HepG2 (cell line): ENCODE measurements around the gene LCA5. TPM values are rescaled to one million over a fixed set of nuclear protein-coding genes. Genes with fewer than 3 reads are reported as not detected.

Experiments used
- ATF7 ChIP-seq, 2 experiments: fragments of 450-650 bp in 1 of 2; sonication (generic) in 1 of 2; formaldehyde crosslinking in 1 of 2; IDR thresholded peaks; 2 replicates each; pipeline versions ENCODE4 v1.4.0 to v1.6.1; 2016 to 2020; ENCODE audit warnings: antibody characterized with exemption in 1 of 2, mild to moderate bottlenecking in 1 of 2, missing genetic modification reagents in 1 of 2
- FOXA3 ChIP-seq: IDR thresholded peaks from 2 replicates; pipeline ENCODE4 v1.6.1; 2016; ENCODE audit warnings: missing genetic modification reagents, missing compliant biosample characterization
- HMG20A ChIP-seq: IDR thresholded peaks from 2 replicates; pipeline ENCODE4 v1.6.1; 2016; ENCODE audit warnings: borderline replicate concordance
- KLF15 ChIP-seq: sonication (generic); formaldehyde crosslinking; IDR thresholded peaks from 2 replicates; pipeline ENCODE4 v1.8.1; 2023; ENCODE audit warnings: borderline replicate concordance, mild to moderate bottlenecking, inconsistent platforms, missing genetic modification reagents, mixed read lengths
- KLF6 ChIP-seq: IDR thresholded peaks from 2 replicates; pipeline ENCODE4 v1.8.0; 2016; ENCODE audit warnings: missing biosample characterization, missing genetic modification reagents
- MATR3 ChIP-seq: sonication (generic); formaldehyde crosslinking; IDR thresholded peaks from 2 replicates; pipeline ENCODE4 v1.4.0; 2020; ENCODE audit warnings: missing genetic modification reagents
- NR2F1 ChIP-seq, 2 experiments: fragments of 450-650 bp in 1 of 2; formaldehyde crosslinking in 1 of 2; IDR thresholded peaks; 2 replicates each; pipeline versions ENCODE4 v1.5.0 to v1.6.1; 2016 to 2020; ENCODE audit warnings: mild to moderate bottlenecking in 1 of 2, missing compliant biosample characterization in 1 of 2, missing genetic modification reagents in 1 of 2, moderate library complexity in 1 of 2
- POLR2AphosphoS5 ChIP-seq: IDR thresholded peaks from 2 replicates; pipeline ENCODE4 v1.6.1; 2012; ENCODE audit warnings: low read depth, low read length
- RFX3 ChIP-seq: IDR thresholded peaks from 2 replicates; pipeline ENCODE4 v1.6.1; 2016; ENCODE audit warnings: missing biosample characterization, missing genetic modification reagents
- RNF2 ChIP-seq: fragments of 450-650 bp; conservative IDR thresholded peaks from 2 replicates; pipeline ENCODE4 v1.6.1; 2016; ENCODE audit warnings: low read depth
- RORA ChIP-seq: sonication (generic); formaldehyde crosslinking; IDR thresholded peaks from 2 replicates; pipeline ENCODE4 v1.5.0; 2020; ENCODE audit warnings: mild to moderate bottlenecking, missing genetic modification reagents, moderate library complexity
- ZBTB1 ChIP-seq: sonication (generic); formaldehyde crosslinking; IDR thresholded peaks from 2 replicates; pipeline ENCODE4 v1.4.0; 2020; ENCODE audit warnings: missing genetic modification reagents, borderline replicate concordance
- ZBTB7B ChIP-seq: sonication (generic); formaldehyde crosslinking; IDR thresholded peaks from 2 replicates; pipeline ENCODE4 v1.4.0; 2020; ENCODE audit warnings: missing genetic modification reagents
- ZFAT ChIP-seq: sonication (generic); formaldehyde crosslinking; conservative IDR thresholded peaks from 2 replicates; pipeline ENCODE4 v1.8.1; 2023; ENCODE audit warnings: missing genetic modification reagents, inconsistent platforms
- ZNF282 ChIP-seq: fragments of 450-650 bp; IDR thresholded peaks from 2 replicates; pipeline ENCODE4 v1.6.1; 2018; ENCODE audit not compliant: partially characterized antibody
- ZNF496 ChIP-seq: sonication (generic); formaldehyde crosslinking; IDR thresholded peaks from 2 replicates; pipeline ENCODE4 v1.8.1; 2023; ENCODE audit warnings: mild to moderate bottlenecking, moderate library complexity, missing genetic modification reagents; ENCODE audit not compliant: insufficient replicate concordance
- ZNF768 ChIP-seq: sonication (generic); formaldehyde crosslinking; IDR thresholded peaks from 2 replicates; pipeline ENCODE4 v1.4.0; 2020; ENCODE audit warnings: missing genetic modification reagents
- ZNF83 ChIP-seq: sonication (generic); formaldehyde crosslinking; IDR thresholded peaks from 2 replicates; pipeline ENCODE4 v1.4.0; 2020; ENCODE audit warnings: missing genetic modification reagents, mild to moderate bottlenecking, borderline replicate concordance
- polyA plus RNA-seq, 8 experiments: library from polyadenylated mRNA; depleted of rRNA in 3 of 8; stranded (reverse) in 7 of 8; unstranded in 1 of 8; fragments of >200 nt; fragmentation: Illumina TruSeq in 4 of 8; extraction: Trizol in 4 of 8; gene quantifications; 2 replicates each; pipeline versions ENCODE4 v1.2.1 to v1.2.3, GENCODE V29; 2011 to 2016; ENCODE audit warnings: low read depth in 4 of 8, missing spikeins in 1 of 8, mixed read lengths in 1 of 8; ENCODE audit not compliant: insufficient read depth in 1 of 8
- total RNA-seq, 5 experiments: library from RNA; depleted of rRNA; stranded (reverse); fragments of >200 nt; fragmentation: Illumina TruSeq; extraction: Trizol; gene quantifications; 2 replicates each; pipeline ENCODE4 v1.2.3, GENCODE V29; 2016; ENCODE audit warnings: low read depth in 1 of 5
- TF ChIP-seq, protein P1 (sequence below): sonication (generic); formaldehyde crosslinking; IDR thresholded peaks from 2 replicates; pipeline ENCODE4 v1.4.0; 2020; ENCODE audit warnings: missing genetic modification reagents, mild to moderate bottlenecking, borderline replicate concordance
- TF ChIP-seq, protein P2 (sequence below): sonication (generic); formaldehyde crosslinking; IDR thresholded peaks from 2 replicates; pipeline ENCODE4 v1.8.1; 2023; ENCODE audit warnings: mild to moderate bottlenecking, moderate library complexity, missing genetic modification reagents
- TF ChIP-seq, protein P3 (sequence below): IDR thresholded peaks from 2 replicates; pipeline ENCODE4 v1.6.1; 2016; ENCODE audit warnings: low read depth, control low read depth

Gene LCA5
- total and polyA plus RNA-seq, 2 of the 13 experiments (the other 11 are each of a cell fraction or from before 2014, with no cell fraction given), result 0.84 to 4.6 TPM

DNA sequence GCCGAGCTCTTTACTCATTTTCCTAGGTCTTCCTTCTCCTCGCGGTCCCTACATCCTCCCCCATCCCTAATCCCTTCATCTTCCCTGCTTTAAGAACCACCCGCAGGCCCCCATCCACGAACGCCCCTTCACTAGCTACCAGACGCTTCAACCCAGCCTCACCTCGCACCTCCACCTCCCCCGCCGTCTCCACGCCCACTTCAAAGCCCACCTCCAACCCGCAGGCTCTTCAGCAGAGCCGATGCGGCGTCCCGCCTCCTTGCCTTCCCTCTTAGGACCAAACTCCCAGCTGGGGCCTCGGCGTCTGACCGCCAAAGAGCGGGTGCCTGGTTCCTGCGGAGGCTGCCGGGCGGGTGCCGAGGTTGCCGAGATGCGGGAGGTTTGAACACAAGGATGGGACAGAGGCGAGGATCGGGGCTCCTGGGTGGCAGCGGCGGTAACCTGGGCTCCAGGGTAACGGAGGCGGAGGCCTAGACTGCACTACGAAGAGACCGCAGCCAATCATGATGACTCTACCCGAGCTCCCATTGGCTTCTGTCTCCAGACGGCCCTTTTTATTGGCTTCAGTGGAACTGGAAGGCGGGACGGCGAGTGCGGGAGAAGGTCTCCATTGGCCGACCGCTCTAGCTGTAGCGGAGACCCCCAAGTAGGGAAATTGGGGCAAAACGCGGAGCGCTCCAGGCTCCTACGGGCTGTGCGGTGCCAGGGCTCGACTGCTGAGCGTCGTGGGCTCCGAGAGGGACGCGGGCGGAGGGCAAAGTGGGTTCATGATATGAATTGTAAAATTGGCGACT lies at the start of gene LCA5 (continued):
- TF ChIP-seq MATR3 (CRISPR knock-in tag), result no peak
- TF ChIP-seq NR2F1 (CRISPR knock-in tag; IDR thresholded peaks at IDR 0.05), result no peak
- peak; percentile 40; the same call in 1 of the 2 replicates for TF ChIP-seq KLF6 (CRISPR knock-in tag)
- TF ChIP-seq RORA (CRISPR knock-in tag), result no peak
- TF ChIP-seq ZFAT (CRISPR knock-in tag), result no peak
- TF ChIP-seq, protein P1, sequence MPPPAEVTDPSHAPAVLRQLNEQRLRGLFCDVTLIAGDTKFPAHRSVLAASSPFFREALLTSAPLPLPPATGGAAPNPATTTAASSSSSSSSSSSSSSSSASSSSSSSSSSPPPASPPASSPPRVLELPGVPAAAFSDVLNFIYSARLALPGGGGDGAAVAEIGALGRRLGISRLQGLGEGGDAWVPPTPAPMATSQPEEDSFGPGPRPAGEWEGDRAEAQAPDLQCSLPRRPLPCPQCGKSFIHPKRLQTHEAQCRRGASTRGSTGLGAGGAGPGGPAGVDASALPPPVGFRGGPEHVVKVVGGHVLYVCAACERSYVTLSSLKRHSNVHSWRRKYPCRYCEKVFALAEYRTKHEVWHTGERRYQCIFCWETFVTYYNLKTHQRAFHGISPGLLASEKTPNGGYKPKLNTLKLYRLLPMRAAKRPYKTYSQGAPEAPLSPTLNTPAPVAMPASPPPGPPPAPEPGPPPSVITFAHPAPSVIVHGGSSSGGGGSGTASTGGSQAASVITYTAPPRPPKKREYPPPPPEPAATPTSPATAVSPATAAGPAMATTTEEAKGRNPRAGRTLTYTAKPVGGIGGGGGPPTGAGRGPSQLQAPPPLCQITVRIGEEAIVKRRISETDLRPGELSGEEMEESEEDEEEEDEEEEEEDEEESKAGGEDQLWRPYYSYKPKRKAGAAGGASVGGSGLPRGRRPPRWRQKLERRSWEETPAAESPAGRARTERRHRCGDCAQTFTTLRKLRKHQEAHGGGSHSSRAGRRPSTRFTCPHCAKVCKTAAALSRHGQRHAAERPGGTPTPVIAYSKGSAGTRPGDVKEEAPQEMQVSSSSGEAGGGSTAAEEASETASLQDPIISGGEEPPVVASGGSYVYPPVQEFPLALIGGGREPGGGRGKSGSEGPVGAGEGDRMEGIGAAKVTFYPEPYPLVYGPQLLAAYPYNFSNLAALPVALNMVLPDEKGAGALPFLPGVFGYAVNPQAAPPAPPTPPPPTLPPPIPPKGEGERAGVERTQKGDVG, result no peak
- TF ChIP-seq HMG20A (CRISPR knock-in tag), result no peak
- peak; percentile 23; the same call in 1 of the 2 replicates for TF ChIP-seq ZNF768 (CRISPR knock-in tag)
- TF ChIP-seq POLR2AphosphoS5, result peak; percentile 84
- no peak for TF ChIP-seq ZBTB1 (CRISPR knock-in tag)
- no peak for TF ChIP-seq ZNF282
- no peak for TF ChIP-seq RFX3 (CRISPR knock-in tag)
- TF ChIP-seq ZNF83 (CRISPR knock-in tag), result no peak
- TF ChIP-seq FOXA3 (CRISPR knock-in tag), result no peak
- TF ChIP-seq RNF2, result 0 out of 2 replicates have a peak, but pooled peaks have one; percentile 38
- TF ChIP-seq ZBTB7B, result peak; percentile 90
- TF ChIP-seq, protein P2, sequence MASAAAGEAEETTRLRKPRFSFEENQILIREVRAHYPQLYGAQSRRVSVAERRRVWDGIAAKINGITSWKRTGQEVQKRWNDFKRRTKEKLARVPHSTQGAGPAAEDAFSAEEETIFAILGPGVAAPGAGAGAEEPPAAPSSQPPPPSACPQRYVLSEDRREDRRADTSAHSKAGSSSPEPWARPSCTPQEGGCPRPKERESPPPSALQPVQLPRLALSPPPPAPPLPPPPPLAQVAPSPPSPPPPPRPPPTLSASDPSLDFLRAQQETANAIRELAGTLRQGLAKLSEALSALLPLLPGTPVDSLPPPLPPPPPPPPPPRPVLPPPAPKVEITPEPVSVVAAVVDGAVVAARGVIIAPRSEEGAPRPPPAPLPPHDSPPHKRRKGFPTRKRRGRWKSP (CRISPR knock-in tag), result no peak; the same call in 1 of the 2 replicates
- no peak for TF ChIP-seq ATF7 (IDR thresholded peaks at IDR 0.05)
- TF ChIP-seq ATF7 (CRISPR knock-in tag; IDR thresholded peaks at IDR 0.05), result no peak
- TF ChIP-seq ZNF496, result no peak
- TF ChIP-seq, protein P3, sequence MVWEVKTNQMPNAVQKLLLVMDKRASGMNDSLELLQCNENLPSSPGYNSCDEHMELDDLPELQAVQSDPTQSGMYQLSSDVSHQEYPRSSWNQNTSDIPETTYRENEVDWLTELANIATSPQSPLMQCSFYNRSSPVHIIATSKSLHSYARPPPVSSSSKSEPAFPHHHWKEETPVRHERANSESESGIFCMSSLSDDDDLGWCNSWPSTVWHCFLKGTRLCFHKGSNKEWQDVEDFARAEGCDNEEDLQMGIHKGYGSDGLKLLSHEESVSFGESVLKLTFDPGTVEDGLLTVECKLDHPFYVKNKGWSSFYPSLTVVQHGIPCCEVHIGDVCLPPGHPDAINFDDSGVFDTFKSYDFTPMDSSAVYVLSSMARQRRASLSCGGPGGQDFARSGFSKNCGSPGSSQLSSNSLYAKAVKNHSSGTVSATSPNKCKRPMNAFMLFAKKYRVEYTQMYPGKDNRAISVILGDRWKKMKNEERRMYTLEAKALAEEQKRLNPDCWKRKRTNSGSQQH (CRISPR knock-in tag), result peak; percentile 34; the same call in 1 of the 2 replicates
- TF ChIP-seq KLF15 (CRISPR knock-in tag), result no peak
